ENCODE data around the gene ZXDC.

ZXDC gene

DNA sequence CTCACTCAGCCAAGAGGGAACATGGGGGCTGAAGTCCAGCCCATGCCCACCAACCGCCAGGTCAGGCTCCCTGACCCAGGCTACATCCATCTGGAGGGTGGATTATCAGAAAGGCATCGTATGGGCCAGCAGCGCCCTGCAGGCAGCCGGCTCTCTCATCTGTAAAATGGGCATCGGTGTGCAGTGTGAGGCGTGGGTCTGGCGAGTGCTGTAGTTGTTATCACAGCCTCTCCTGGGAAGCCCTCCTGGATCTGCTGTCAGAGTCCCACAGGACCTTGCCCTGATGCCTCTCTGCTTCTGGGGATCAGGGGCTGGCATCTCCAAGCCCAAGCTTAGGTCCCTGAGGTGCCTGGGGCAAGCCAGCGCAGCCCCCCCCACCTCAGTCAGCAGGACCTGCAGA is 53.6 kb downstream of the ZXDC start:
- Histone ChIP-seq H3K36me3 (peaks cover 7 to 18% (median 18%) of the 10 kb centered on the region in 3 donors), H3K9me3 (peaks cover 0 to 14% (median 13%) of the 10 kb centered on the region in 3 donors), H3K27ac (no peak overlapping the region), H3K4me1 (no peaks in the 10 kb centered on the region), H3K27me3 (peaks cover 0 to 34% of the 10 kb centered on the region in 2 donors), H3K4me3 (no peak overlapping the region)
- TF ChIP-seq, protein P1, sequence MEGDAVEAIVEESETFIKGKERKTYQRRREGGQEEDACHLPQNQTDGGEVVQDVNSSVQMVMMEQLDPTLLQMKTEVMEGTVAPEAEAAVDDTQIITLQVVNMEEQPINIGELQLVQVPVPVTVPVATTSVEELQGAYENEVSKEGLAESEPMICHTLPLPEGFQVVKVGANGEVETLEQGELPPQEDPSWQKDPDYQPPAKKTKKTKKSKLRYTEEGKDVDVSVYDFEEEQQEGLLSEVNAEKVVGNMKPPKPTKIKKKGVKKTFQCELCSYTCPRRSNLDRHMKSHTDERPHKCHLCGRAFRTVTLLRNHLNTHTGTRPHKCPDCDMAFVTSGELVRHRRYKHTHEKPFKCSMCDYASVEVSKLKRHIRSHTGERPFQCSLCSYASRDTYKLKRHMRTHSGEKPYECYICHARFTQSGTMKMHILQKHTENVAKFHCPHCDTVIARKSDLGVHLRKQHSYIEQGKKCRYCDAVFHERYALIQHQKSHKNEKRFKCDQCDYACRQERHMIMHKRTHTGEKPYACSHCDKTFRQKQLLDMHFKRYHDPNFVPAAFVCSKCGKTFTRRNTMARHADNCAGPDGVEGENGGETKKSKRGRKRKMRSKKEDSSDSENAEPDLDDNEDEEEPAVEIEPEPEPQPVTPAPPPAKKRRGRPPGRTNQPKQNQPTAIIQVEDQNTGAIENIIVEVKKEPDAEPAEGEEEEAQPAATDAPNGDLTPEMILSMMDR (IDR thresholded peaks at IDR 0.05), result no peak
- intact Hi-C loops (cut with DNase I; ENCODE audit: low total_unique reads), result no loop called here
- DNase-seq, result peak in 1 of 2 donors; percentile 50

DNA sequence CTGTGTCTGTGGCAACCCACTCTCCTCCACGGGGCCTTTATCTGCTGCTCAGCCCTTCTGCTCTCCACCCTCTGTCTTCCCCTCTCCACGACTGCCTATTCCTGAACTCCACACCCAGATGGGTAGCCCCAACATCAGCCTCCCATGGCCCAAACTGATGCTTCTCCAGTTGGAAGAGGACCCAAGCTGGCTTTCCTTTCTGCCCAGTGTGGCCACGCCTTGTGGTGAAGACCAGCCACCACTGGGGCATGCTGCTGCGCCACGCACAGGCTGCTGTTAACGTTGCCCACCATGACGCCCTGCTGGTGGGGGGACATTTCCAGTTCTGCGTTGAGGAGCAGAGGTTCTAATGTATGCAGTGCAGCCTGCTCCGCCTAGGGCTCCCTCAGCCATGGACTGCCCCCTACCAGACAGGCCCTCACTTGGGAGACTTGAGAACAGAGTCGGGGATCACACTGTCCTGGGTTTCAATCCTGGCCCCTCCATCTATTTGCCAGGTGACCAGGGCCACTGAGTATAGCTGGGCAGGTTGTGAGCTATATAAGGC is 54.0 kb downstream of the ZXDC start:
- intact Hi-C loops (cut with DNase I; ENCODE audit: low total_unique reads), result no loop called here
- peaks cover 0 to 39% of the 10 kb centered on the region in 2 donors for H3K27me3 ChIP-seq
- H3K9me3 ChIP-seq, result peaks cover 0 to 12% (median 10%) of the 10 kb centered on the region in 3 donors
- H3K4me1 ChIP-seq, result no peaks in the 10 kb centered on the region
- no peak overlapping the region for H3K4me3 ChIP-seq
- no peak overlapping the region for H3K27ac ChIP-seq
- peak in 1 of 2 donors; percentile 53 for DNase-seq
- TF ChIP-seq, protein P1 (IDR thresholded peaks at IDR 0.05), result no peak
- peaks cover 6 to 18% (median 14%) of the 10 kb centered on the region in 3 donors for H3K36me3 ChIP-seq

DNA sequence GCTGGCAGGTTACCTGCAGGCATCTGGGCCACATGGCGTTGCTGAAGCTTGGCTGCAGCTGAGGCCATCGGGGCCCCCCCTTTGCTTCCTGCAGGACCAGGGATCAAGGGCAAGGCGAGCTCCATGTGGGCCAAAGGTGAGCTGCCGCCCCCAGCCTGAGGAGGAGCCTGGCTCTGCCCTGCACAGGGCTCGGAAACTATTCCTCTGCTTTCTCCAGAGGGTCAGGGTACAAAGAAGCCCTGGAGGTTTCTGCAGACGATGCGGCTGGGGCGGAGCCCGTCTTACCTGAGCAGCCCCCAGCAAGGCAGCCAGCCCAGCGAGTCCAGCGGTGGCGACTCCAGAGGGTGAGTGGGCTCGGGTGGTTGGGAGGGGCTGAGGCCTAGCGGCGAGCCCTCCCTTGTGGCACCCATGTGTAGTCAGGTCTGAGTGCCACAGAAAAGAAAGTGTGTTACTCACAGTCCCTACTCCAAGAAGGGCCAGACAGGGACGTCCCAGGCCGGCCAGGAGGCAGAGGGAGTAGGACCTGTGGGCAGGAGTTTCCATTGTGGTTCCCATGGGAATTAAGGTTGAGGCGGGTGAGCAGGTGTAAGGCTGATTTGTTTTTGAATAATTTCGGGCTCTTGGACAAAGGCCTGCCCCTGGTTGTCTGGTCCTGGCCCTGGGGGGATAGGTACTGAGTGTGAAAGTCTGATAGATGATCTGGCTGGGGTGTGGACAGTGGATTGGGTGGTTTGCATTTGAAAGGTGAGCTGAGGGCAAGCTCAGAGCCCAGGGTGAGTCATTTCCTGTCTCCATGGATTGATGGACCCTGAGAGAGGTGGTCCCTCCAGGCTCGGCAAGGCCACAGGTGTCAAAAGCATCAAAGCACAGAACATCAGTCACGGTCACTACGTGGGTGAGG is 55.6 kb downstream of the ZXDC start:
- DNase-seq, result no peak
- Histone ChIP-seq H3K27ac (no peak overlapping the region), H3K4me3 (no peak overlapping the region), H3K27me3 (peaks cover 0 to 54% of the 10 kb centered on the region in 2 donors), H3K36me3 (peaks cover 0 to 15% (median 6%) of the 10 kb centered on the region in 3 donors), H3K4me1 (no peaks in the 10 kb centered on the region), H3K9me3 (no peaks in the 10 kb centered on the region)
- TF ChIP-seq, protein P1 (IDR thresholded peaks at IDR 0.05), result no peak
- intact Hi-C loops (cut with DNase I; ENCODE audit: low total_unique reads), result no loop called here

DNA sequence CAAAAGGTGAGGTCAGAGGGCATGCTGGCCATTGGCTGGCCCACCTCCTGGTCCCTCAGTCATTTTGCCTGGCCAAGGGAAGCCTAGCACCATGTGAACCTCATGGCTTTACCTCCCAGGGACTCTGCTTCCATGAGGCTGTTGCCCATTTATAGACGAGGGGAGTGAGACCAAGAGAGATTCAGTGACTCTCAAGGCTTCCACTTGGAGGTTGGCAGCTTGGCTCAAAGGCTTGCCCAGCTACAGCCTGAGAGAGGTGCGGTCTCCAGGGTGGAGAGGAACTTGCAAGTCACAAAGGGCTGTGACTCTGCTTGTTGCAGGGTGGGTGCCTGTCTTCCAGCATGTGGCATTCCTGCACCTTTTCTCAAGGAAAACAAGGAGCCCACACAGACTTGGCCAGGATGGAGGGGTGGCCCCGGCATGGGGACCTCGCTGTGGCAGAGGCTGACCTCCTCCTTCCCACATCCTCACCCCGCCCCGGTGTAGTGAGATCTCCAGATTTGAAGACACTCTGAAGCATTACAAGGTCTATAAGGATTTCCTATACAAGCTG is 56.5 kb downstream of the ZXDC start:
- H3K4me3 ChIP-seq, result no peak overlapping the region
- H3K4me1 ChIP-seq, result no peaks in the 10 kb centered on the region
- intact Hi-C loops (cut with DNase I; ENCODE audit: low total_unique reads), result no loop called here
- TF ChIP-seq, protein P1 (IDR thresholded peaks at IDR 0.05), result no peak
- H3K27me3 ChIP-seq, result peaks cover 0 to 63% of the 10 kb centered on the region in 2 donors
- H3K9me3 ChIP-seq, result no peaks in the 10 kb centered on the region
- H3K36me3 ChIP-seq, result peaks cover 0 to 6% (median 0%) of the 10 kb centered on the region in 3 donors
- peak in 1 of 2 donors; percentile 38 for DNase-seq
- H3K27ac ChIP-seq, result no peak overlapping the region

DNA sequence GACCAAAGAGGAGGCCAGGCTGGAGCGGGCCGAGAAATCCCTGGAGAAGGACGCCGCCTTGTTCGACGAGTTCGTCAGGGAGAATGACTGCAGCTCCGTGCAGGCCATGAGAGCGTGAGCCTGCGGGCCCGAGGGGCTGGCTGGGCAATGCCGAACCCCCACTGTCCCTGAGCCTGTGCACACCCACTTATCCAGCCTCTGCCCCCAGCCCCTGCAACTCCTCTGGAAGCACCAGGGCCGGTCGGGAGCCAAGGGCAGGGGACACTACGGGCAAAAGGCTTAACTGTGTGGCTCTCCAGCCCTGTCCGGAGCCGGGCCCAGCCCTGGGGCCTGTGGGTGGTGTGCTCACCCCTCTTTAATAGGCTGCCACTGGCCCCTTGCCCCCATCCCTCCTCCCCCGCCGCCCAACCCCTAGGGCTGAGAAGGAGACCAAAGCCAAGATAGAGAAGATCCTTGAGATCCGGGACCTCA is 57.0 kb downstream of the ZXDC start:
- DNase-seq, result peak in 1 of 2 donors; percentile 41
- no peaks in the 10 kb centered on the region for H3K9me3 ChIP-seq
- intact Hi-C loops (cut with DNase I; ENCODE audit: low total_unique reads), result no loop called here
- H3K27ac ChIP-seq, result no peak overlapping the region
- peaks cover 0 to under 1% (median 0%) of the 10 kb centered on the region in 3 donors for H3K36me3 ChIP-seq
- no peaks in the 10 kb centered on the region for H3K4me1 ChIP-seq
- H3K4me3 ChIP-seq, result no peak overlapping the region
- H3K27me3 ChIP-seq, result peaks cover 0 to 65% of the 10 kb centered on the region in 2 donors
- TF ChIP-seq, protein P1 (IDR thresholded peaks at IDR 0.05), result no peak
